Naive thymus-derived CD4-positive, alpha-beta T cell (primary cell): ENCODE measurements around the gene RPS19. TPM values are rescaled to one million over a fixed set of nuclear protein-coding genes. Genes with fewer than 3 reads are reported as not detected.

Experiments
- ATAC-seq: fragments of 150-1000 bp; cut with Tn5 transposase; 2 replicates; pipeline ENCODE4 v1.10.0; 2021; ENCODE audit warnings: mild to moderate bottlenecking, moderate library complexity
- CTCF ChIA-PET: fragments of 350-600 bp; sonication (Branson Sonifier 250); formaldehyde crosslinking; loops from one replicate; lab custom pipeline; 2021; ENCODE audit warnings: antibody characterized with exemption; lab: Charles Lee
- POLR2A ChIA-PET: fragments of 350-600 bp; sonication (Branson Sonifier 250); formaldehyde crosslinking; loops from one replicate; lab custom pipeline; 2021; ENCODE audit warnings: antibody characterized with exemption, inconsistent platforms; lab: Charles Lee
- DNase-seq, 9 donors: peaks; one replicate each; pipeline versions ENCODE4 v3.0.0 to v3.0.0-alpha.2; 2020 to 2022; ENCODE audit warnings: mixed read lengths in 1 of 9
- H3K27ac ChIP-seq: one replicate; pipeline ENCODE4 v1.7.0; 2013; ENCODE audit warnings: mild to moderate bottlenecking, low read depth, low read length, moderate library complexity
- H3K27me3 ChIP-seq, 2 donors: one replicate each; pipeline ENCODE4 v1.7.0; 2013; ENCODE audit warnings: low read length in 2 of 2, mild to moderate bottlenecking in 2 of 2, moderate library complexity in 2 of 2; ENCODE audit not compliant: control insufficient read depth in 2 of 2, insufficient read depth in 2 of 2
- H3K36me3 ChIP-seq, 3 experiments: 1 replicate in 2 of 3; 2 replicates in 1 of 3; pipeline ENCODE4 v1.7.0; 2013; ENCODE audit warnings: low read length in 3 of 3, mild to moderate bottlenecking in 3 of 3, moderate library complexity in 1 of 3; ENCODE audit not compliant: insufficient read depth in 3 of 3, control insufficient read depth in 2 of 3
- H3K4me1 ChIP-seq, 2 donors: one replicate each; pipeline ENCODE4 v1.7.0; 2013; ENCODE audit warnings: low read length in 2 of 2, mild to moderate bottlenecking in 2 of 2, moderate library complexity in 1 of 2; ENCODE audit not compliant: control insufficient read depth in 2 of 2, insufficient read depth in 2 of 2
- H3K4me3 ChIP-seq: 2 replicates; pipeline ENCODE4 v1.7.0; 2013; ENCODE audit warnings: mild to moderate bottlenecking, low read length
- H3K9me3 ChIP-seq, 3 experiments: 1 replicate in 2 of 3; 2 replicates in 1 of 3; pipeline ENCODE4 v1.7.0; 2013; ENCODE audit warnings: low read length in 3 of 3; ENCODE audit not compliant: control insufficient read depth in 2 of 3
- H3K27ac Mint-ChIP-seq, 9 donors: one replicate each; pipeline ENCODE4 v1.8.0; 2020 to 2022; ENCODE audit warnings: mixed read lengths in 9 of 9, mild to moderate bottlenecking in 8 of 9, moderate library complexity in 5 of 9, inconsistent platforms in 2 of 9
- H3K27me3 Mint-ChIP-seq, 5 donors: one replicate each; pipeline ENCODE4 v1.8.0; 2021 to 2022; ENCODE audit warnings: mixed read lengths in 5 of 5, mild to moderate bottlenecking in 1 of 5
- H3K36me3 Mint-ChIP-seq, 5 donors: one replicate each; pipeline ENCODE4 v1.8.0; 2020 to 2022; ENCODE audit warnings: mixed read lengths in 5 of 5, mild to moderate bottlenecking in 3 of 5, inconsistent platforms in 1 of 5
- H3K4me1 Mint-ChIP-seq, 7 donors: one replicate each; pipeline ENCODE4 v1.8.0; 2020 to 2022; ENCODE audit warnings: mixed read lengths in 7 of 7, mild to moderate bottlenecking in 3 of 7, inconsistent platforms in 1 of 7
- H3K4me3 Mint-ChIP-seq, 10 donors: one replicate each; pipeline ENCODE4 v1.8.0; 2020 to 2022; ENCODE audit warnings: mild to moderate bottlenecking in 10 of 10, mixed read lengths in 10 of 10, moderate library complexity in 6 of 10, inconsistent platforms in 2 of 10
- H3K9me3 Mint-ChIP-seq, 11 donors: one replicate each; pipeline ENCODE4 v1.8.0; 2020 to 2022; ENCODE audit warnings: mixed read lengths in 11 of 11, mild to moderate bottlenecking in 4 of 11, inconsistent platforms in 1 of 11, moderate library complexity in 1 of 11
- intact Hi-C, 2 donors: fragments of 100-400 bp; cut with micrococcal nuclease; formaldehyde crosslinking; loops; one replicate each; pipeline ENCODE4 v1.15.1; 2023
- polyA plus RNA-seq, 2 donors: library from polyadenylated mRNA; unstranded; fragments of 300-500 nt; fragmentation: Illumina TruSeq; gene quantifications; one replicate each; pipeline ENCODE4 v1.2.3, GENCODE V29; 2021
- total RNA-seq, 6 experiments: library from RNA in 5 of 6; stranded (reverse) in 5 of 6; gene quantifications; 1 replicate in 5 of 6; 2 replicates in 1 of 6; pipeline ENCODE4 v1.2.3 and lab custom pipeline; 2021 to 2026

Gene RPS19
- total and polyA plus RNA-seq, 7 experiments from 2014 or later = 2,739 to 7,822 (median 3,541) TPM

DNA sequence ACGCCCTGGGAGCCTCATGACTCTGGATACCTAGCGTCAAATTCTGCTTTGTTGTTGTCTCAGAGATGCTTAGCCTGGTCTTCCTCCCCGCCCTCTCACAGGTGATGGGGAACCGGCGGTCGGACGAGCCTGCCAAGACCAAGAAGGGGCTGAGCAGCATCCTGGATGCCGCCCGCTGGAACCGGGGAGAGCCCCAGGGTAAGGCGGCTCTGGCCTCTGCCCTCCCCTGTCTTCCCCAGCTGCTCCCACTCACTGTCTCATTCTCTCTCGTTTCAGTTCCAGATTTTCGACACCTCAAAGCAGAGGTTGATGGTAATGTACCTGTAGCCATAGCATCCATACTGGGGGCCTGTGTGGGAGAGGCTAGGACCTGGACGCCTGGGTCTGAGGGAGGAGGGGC is 34.3 kb downstream of the RPS19 start:
- peaks cover 7 to 37% (median 32%) of the 10 kb centered on the region in 5 donors for H3K36me3 Mint-ChIP-seq
- CTCF ChIA-PET = interaction anchor here (1.3 kb wide), 1 partner anchor 17 kb away, joined by 3 read pairs; no protein-coding TSS in a partner anchor
- intact Hi-C loops = no loop called here

DNA sequence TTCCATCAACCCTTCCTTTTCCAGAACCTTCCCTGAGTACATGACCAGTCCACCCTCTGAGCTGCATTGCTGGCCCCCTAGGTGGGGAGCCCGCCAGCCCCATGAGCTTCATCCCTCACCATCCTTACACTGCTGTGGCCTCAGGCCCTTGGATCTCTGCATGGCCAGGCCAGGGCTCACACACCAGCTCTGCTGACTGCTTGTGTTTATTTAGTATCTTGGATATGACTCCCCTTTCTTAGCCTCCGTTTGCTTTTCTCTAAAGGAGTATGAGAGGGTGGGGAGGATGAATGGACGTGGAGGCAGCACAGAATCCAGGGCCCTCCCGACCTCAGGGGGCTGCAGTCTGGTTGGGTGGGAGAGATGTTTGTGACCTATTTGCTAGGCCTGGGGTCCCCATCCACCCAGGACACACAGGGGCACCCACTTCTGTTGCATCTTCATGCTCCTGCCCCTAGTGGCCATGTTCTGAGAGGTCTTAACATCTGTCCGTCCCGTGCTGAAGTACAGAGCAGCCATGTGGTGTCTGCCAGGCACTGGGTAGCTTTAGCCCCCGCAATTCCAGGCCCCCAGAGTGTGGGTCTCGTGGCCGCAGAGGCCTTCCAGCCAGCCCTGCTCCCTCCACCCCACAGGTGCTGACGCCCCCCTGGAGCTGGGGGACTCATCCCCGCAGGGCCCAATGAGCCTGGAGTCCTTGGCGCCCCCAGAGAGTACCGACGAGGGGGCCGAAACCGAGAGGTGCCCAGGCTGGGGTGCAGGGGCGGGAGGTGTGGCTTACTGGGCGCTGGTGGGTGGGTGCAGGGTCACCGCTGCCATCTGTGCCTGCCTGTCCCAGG is 35.9 kb downstream of the RPS19 start:
- peak overlapping the region; percentile 8 to 74 (median 55) for H3K4me3 Mint-ChIP-seq
- Histone ChIP-seq H3K9me3 (no peaks in the 10 kb centered on the region), H3K4me3 (no peak overlapping the region), H3K27ac (peak overlapping the region; percentile 67), H3K27me3 (no peaks in the 10 kb centered on the region), H3K36me3 (peaks cover 28 to 88% (median 44%) of the 10 kb centered on the region in 3 experiments), H3K4me1 (peaks cover 39 to 69% of the 10 kb centered on the region in 2 donors)
- no peak for ATAC-seq
- peaks cover 32 to 83% (median 56%) of the 10 kb centered on the region in 7 donors for H3K4me1 Mint-ChIP-seq
- POLR2A ChIA-PET = interaction anchor here (0.7 to 2.0 kb wide), 7 partner anchors 9 to 24 kb away, joined by 3 to 7 read pairs (median 4); no protein-coding TSS in a partner anchor
- DNase-seq = no peak
- peak overlapping the region; percentile 53 to 95 (median 89) for H3K27ac Mint-ChIP-seq
- intact Hi-C loops = no loop called here
- no peaks in the 10 kb centered on the region for H3K27me3 Mint-ChIP-seq
- H3K9me3 Mint-ChIP-seq = no peaks in the 10 kb centered on the region
- H3K36me3 Mint-ChIP-seq = peaks cover 7 to 32% (median 26%) of the 10 kb centered on the region in 5 donors
- CTCF ChIA-PET = interaction anchor here (1.0 to 1.5 kb wide), 3 partner anchors 9 to 23 kb away, joined by 3 to 4 read pairs (median 4); no protein-coding TSS in a partner anchor

More for the DNA sequence above, 34.3 kb downstream of the RPS19 start:
- peak overlapping the region; percentile 49 to 97 (median 88) for H3K27ac Mint-ChIP-seq
- H3K27me3 Mint-ChIP-seq = no peaks in the 10 kb centered on the region
- peaks cover 56 to 74% of the 10 kb centered on the region in 2 donors for H3K4me1 ChIP-seq
- POLR2A ChIA-PET = interaction anchor here (0.6 to 1.7 kb wide), 6 partner anchors 10 to 32 kb away, joined by 4 to 7 read pairs (median 4); no protein-coding TSS in a partner anchor
- DNase-seq = no peak
- no peaks in the 10 kb centered on the region for H3K27me3 ChIP-seq
- H3K4me1 Mint-ChIP-seq = peaks cover 39 to 85% (median 58%) of the 10 kb centered on the region in 7 donors
- H3K27ac ChIP-seq = peak overlapping the region; percentile 67
- H3K36me3 ChIP-seq = peaks cover 31 to 90% (median 43%) of the 10 kb centered on the region in 3 experiments
- H3K4me3 ChIP-seq = no peak overlapping the region
- ATAC-seq = no peak
- no peaks in the 10 kb centered on the region for H3K9me3 Mint-ChIP-seq
- no peaks in the 10 kb centered on the region for H3K9me3 ChIP-seq
- peak overlapping the region in 6 of 10 donors; percentile 26 to 77 (median 51) for H3K4me3 Mint-ChIP-seq

DNA sequence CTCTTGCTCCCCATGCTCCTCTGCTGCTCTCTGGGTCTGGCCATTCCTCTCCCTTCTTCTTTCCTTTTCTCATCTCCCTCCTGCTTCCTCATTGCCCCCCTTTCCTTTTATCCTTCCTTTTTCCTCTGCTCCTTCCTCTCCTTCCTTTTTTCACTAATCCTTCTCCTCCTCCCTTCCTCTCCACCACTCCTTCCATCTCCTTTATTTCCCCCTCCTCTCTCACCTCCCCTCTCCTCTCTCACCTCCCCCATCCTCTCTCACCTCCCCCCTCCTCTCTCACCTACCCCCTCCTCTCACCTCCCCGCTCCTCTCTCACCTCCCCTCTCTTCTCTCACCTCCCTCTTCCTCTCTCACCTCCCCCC is 36.5 kb downstream of the RPS19 start:
- ATAC-seq = no peak
- CTCF ChIA-PET = interaction anchor here (1.5 kb wide), 1 partner anchor 24 kb away, joined by 4 read pairs; no protein-coding TSS in a partner anchor
- Histone ChIP-seq H3K36me3 (peaks cover 27 to 88% (median 47%) of the 10 kb centered on the region in 3 experiments), H3K27ac (peak overlapping the region; percentile 67), H3K4me1 (peaks cover 35 to 63% of the 10 kb centered on the region in 2 donors), H3K9me3 (no peaks in the 10 kb centered on the region), H3K4me3 (no peak overlapping the region), H3K27me3 (no peaks in the 10 kb centered on the region)
- Mint-ChIP-seq H3K27ac (peak overlapping the region in 6 of 9 donors; percentile 29 to 89 (median 89)), H3K27me3 (no peaks in the 10 kb centered on the region), H3K4me3 (peak overlapping the region in 6 of 10 donors; percentile 24 to 64 (median 43)), H3K36me3 (peaks cover 7 to 30% (median 24%) of the 10 kb centered on the region in 5 donors), H3K4me1 (peaks cover 29 to 79% (median 53%) of the 10 kb centered on the region in 7 donors), H3K9me3 (no peaks in the 10 kb centered on the region)
- DNase-seq = no peak
- intact Hi-C loops = no loop called here
- POLR2A ChIA-PET = interaction anchor here (0.9 to 2.0 kb wide), 3 partner anchors 8 to 16 kb away, joined by 3 to 7 read pairs (median 4); no protein-coding TSS in a partner anchor

DNA sequence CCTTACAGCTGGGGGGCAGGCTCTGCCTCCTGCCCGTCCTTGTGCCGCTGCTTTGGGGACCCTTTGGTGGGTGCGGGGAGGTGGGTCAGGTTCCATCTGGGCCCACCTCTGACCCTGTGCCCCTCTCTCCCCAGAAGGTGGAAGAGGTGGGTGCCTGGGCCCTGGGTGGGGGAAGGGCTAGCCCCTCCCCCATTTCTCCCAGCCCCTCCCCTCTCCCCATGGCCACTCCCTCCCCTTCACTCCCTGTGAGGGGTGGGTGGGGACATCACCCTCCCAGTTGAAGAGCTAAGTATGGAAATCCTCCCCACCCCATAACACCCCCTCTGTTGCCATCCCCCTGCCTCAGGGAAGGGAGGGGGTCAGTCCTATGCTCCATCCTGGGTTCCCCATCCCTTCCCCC is 37.1 kb downstream of the RPS19 start:
- Histone ChIP-seq H3K4me3 (no peak overlapping the region), H3K9me3 (no peaks in the 10 kb centered on the region), H3K36me3 (peaks cover 28 to 88% (median 51%) of the 10 kb centered on the region in 3 experiments), H3K27me3 (no peaks in the 10 kb centered on the region), H3K4me1 (peaks cover 28 to 62% of the 10 kb centered on the region in 2 donors), H3K27ac (peak overlapping the region; percentile 40)
- Mint-ChIP-seq H3K4me1 (peaks cover 30 to 78% (median 50%) of the 10 kb centered on the region in 7 donors), H3K27me3 (no peaks in the 10 kb centered on the region), H3K9me3 (no peaks in the 10 kb centered on the region), H3K27ac (peak overlapping the region in 4 of 9 donors; percentile 56 to 83 (median 75)), H3K36me3 (peaks cover 7 to 34% (median 23%) of the 10 kb centered on the region in 5 donors), H3K4me3 (peak overlapping the region in 1 of 10 donors; percentile 58)
- ATAC-seq = no peak
- intact Hi-C loops = no loop called here
- no peak for DNase-seq
- ChIA-PET CTCF (no interaction called here), POLR2A (interaction anchor here (0.8 to 15.6 kb wide), 5 partner anchors 9 to 15 kb away, joined by 3 to 348 read pairs (median 3); partner anchors contain the start of gene ARHGEF1)

DNA sequence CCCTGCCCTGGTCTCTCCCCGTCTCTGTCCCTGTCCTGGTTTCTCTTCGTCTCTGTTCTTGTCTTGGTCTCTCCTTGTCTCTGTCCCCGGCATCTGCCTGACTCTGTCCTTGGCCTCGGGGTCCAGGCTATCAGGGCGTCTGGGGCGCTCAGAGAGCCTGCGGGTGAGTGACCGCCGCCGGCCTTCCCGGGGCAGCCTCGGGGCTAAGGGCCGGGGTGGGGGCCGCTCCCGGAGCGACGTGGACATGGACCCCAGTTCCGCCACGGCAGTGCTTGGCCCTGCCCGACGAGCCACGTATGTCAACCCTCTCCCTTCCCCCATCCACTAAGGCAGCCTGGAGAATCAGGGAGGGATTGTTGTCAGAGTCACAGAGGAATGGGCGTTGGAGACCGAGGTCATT is 37.8 kb downstream of the RPS19 start:
- Histone ChIP-seq H3K36me3 (peaks cover 28 to 88% (median 52%) of the 10 kb centered on the region in 3 experiments), H3K4me1 (peaks cover 22 to 60% of the 10 kb centered on the region in 2 donors), H3K27me3 (no peaks in the 10 kb centered on the region), H3K9me3 (no peaks in the 10 kb centered on the region), H3K27ac (peak overlapping the region; percentile 40), H3K4me3 (no peak overlapping the region)
- intact Hi-C loops = no loop called here
- Mint-ChIP-seq H3K27me3 (no peaks in the 10 kb centered on the region), H3K27ac (peak overlapping the region in 8 of 9 donors; percentile 34 to 93 (median 82)), H3K36me3 (peaks cover 7 to 40% (median 23%) of the 10 kb centered on the region in 5 donors), H3K4me3 (peak overlapping the region in 4 of 10 donors; percentile 16 to 58 (median 34)), H3K4me1 (peaks cover 30 to 76% (median 49%) of the 10 kb centered on the region in 7 donors), H3K9me3 (no peaks in the 10 kb centered on the region)
- ChIA-PET POLR2A (interaction anchor here (1.0 to 15.6 kb wide), 5 partner anchors 8 to 24 kb away, joined by 3 to 348 read pairs (median 7); partner anchors contain the start of gene ARHGEF1), CTCF (interaction anchor here (0.8 kb wide), 1 partner anchor 10 kb away, joined by 4 read pairs; no protein-coding TSS in a partner anchor)
- no peak for ATAC-seq
- DNase-seq = no peak

DNA sequence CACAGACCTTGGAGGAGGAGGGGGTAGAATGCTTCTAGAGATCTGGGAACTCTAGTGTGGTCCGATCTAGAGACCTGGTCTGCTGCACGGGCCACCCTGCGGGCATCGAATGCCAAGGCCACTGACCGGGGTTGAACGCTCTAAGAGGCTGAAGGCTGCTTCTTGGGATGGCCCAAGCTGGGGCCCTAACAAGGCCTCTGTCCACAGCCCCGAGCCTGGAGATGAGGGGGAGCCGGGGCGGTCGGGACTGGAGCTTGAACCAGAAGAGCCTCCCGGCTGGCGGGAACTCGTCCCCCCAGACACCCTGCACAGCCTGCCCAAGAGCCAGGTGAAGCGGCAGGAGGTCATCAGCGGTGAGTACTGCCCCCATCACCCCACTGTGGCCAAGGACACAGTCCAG is 38.2 kb downstream of the RPS19 start:
- ChIA-PET POLR2A (interaction anchor here (1.2 to 15.6 kb wide), 3 partner anchors 11 to 25 kb away, joined by 7 to 348 read pairs (median 16); partner anchors contain the start of gene ARHGEF1), CTCF (interaction anchor here (0.8 kb wide), 1 partner anchor 10 kb away, joined by 4 read pairs; no protein-coding TSS in a partner anchor)
- Histone ChIP-seq H3K27me3 (no peaks in the 10 kb centered on the region), H3K36me3 (peaks cover 32 to 89% (median 52%) of the 10 kb centered on the region in 3 experiments), H3K9me3 (no peaks in the 10 kb centered on the region), H3K27ac (peak overlapping the region; percentile 5), H3K4me3 (no peak overlapping the region), H3K4me1 (peaks cover 18 to 57% of the 10 kb centered on the region in 2 donors)
- H3K9me3 Mint-ChIP-seq = no peaks in the 10 kb centered on the region
- intact Hi-C loops = no loop called here
- H3K36me3 Mint-ChIP-seq = peaks cover 7 to 42% (median 20%) of the 10 kb centered on the region in 5 donors
- no peak for ATAC-seq
- peaks cover 30 to 75% (median 46%) of the 10 kb centered on the region in 7 donors for H3K4me1 Mint-ChIP-seq
- no peaks in the 10 kb centered on the region for H3K27me3 Mint-ChIP-seq
- peak overlapping the region in 3 of 10 donors; percentile 30 to 46 (median 35) for H3K4me3 Mint-ChIP-seq
- DNase-seq = no peak
- H3K27ac Mint-ChIP-seq = peak overlapping the region in 5 of 9 donors; percentile 63 to 84 (median 81)
